IgD-negative memory B cell (primary cell): ENCODE data around the gene AHCTF1. TPM values are rescaled to one million over a fixed set of nuclear protein-coding genes. Genes with fewer than 3 reads are reported as not detected.
"Not testable (repeated sequence)": the region's sequence is repeated elsewhere in the genome, so short reads cannot be mapped to it uniquely, and the experiment has no call there.

ENCODE experiments used
- H3K27ac Mint-ChIP-seq, 3 donors: one replicate each; pipeline ENCODE4 v1.8.0; 2020 to 2022; ENCODE audit warnings: mild to moderate bottlenecking in 3 of 3, mixed read lengths in 3 of 3, moderate library complexity in 1 of 3
- H3K27me3 Mint-ChIP-seq: one replicate; pipeline ENCODE4 v1.8.0; 2021; ENCODE audit warnings: mixed read lengths
- H3K36me3 Mint-ChIP-seq: one replicate; pipeline ENCODE4 v1.8.0; 2020; ENCODE audit warnings: mild to moderate bottlenecking, mixed read lengths
- H3K4me1 Mint-ChIP-seq, 3 donors: one replicate each; pipeline ENCODE4 v1.8.0; 2020 to 2022; ENCODE audit warnings: mixed read lengths in 3 of 3, mild to moderate bottlenecking in 1 of 3
- H3K4me3 Mint-ChIP-seq, 4 donors: one replicate each; pipeline ENCODE4 v1.8.0; 2020 to 2022; ENCODE audit warnings: mild to moderate bottlenecking in 4 of 4, mixed read lengths in 4 of 4, moderate library complexity in 3 of 4
- H3K9me3 Mint-ChIP-seq, 3 donors: one replicate each; pipeline ENCODE4 v1.8.0; 2020 to 2021; ENCODE audit warnings: mixed read lengths in 3 of 3, mild to moderate bottlenecking in 1 of 3
- polyA plus RNA-seq: library from polyadenylated mRNA; unstranded; fragments of 300-500 nt; fragmentation: Illumina TruSeq; gene quantifications from one replicate; pipeline ENCODE4 v1.2.3, GENCODE V29; 2021

Gene AHCTF1
- polyA plus RNA-seq, 1 donor from 2014 or later: 16.0 TPM

DNA sequence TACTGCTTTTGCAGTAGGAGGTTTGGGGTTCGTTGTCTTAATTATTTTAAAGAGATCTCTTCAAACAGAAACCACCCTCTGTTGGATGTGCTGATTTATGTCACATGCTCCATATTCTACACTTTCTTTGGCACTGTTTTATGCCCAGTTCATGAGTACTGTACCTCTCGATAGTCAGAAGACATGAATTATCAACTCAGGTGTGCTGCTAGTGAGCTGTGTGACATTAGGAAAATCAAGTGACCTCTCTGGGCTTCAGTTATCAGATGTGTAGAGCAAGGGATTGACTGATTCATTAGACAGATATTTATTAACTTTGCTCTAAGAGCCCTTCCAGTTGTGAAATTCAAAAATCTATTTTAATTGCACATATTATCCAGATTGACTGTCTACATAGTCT lies 2.1 kb upstream of the AHCTF1 start:
- Mint-ChIP-seq H3K4me1 (peaks cover 12 to 20% (median 17%) of the 10 kb centered on the region in 3 donors), H3K27me3 (no peaks in the 10 kb centered on the region), H3K4me3 (peak overlapping the region in 2 of 4 donors; percentile 48 to 90), H3K9me3 (no peaks in the 10 kb centered on the region), H3K36me3 (peaks cover under 1% of the 10 kb centered on the region), H3K27ac (peak overlapping the region in 1 of 3 donors; percentile 62)

GRCh38 chr1:246932366-246932700 lies 585 bp upstream of the AHCTF1 start:
- Mint-ChIP-seq H3K27me3 (no peaks in the 10 kb centered on the region), H3K36me3 (peaks cover 3% of the 10 kb centered on the region), H3K27ac (peak overlapping the region; percentile 97 to 99 (median 97))

GRCh38 chr1:246930830-246931548 lies 759 bp downstream of the AHCTF1 start:
- no peaks in the 10 kb centered on the region for H3K27me3 Mint-ChIP-seq
- peaks cover 13 to 30% (median 30%) of the 10 kb centered on the region in 3 donors for H3K4me1 Mint-ChIP-seq
- peaks cover 0 to 3% (median 0%) of the 10 kb centered on the region in 3 donors for H3K9me3 Mint-ChIP-seq
- H3K36me3 Mint-ChIP-seq: peaks cover 3% of the 10 kb centered on the region
- peak overlapping the region; percentile 91 to 99 (median 95) for H3K27ac Mint-ChIP-seq
- peak overlapping the region; percentile 84 to 99 (median 92) for H3K4me3 Mint-ChIP-seq

More at GRCh38 chr1:246932366-246932700, 585 bp upstream of the AHCTF1 start:
- no peaks in the 10 kb centered on the region for H3K9me3 Mint-ChIP-seq
- H3K4me1 Mint-ChIP-seq: peaks cover 13 to 27% (median 24%) of the 10 kb centered on the region in 3 donors
- peak overlapping the region; percentile 95 to 99 (median 98) for H3K4me3 Mint-ChIP-seq

DNA sequence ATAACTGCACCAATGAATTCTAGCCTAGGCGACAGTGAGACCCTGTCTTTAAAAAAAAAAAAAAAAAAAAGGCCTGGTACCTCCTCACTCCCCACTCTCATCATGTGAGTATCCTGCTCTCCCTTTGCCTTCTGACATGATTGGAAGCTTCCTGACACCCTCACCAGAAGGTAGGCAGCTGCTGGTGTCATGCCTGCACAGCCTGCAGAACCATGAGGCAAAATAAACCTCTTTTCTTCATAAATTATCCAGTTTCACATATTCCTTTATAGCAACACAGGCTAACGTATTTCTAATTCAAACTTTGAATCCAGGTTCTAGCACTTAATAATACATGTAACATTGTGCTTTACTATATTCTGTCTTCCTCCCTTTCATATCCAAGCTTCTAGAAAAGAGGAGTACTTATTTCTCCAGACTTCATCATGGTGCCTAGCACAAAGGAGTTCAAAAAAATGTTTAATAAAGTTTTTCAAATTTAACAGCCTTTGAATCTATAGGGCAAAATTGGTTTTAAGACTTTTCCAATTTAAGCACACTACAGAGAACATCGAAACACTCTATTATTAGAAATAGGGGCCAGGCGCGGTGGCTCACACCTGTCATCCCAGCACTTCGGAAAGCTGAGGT lies 5.6 kb downstream of the AHCTF1 start:
- peak overlapping the region in 1 of 4 donors; percentile 31 for H3K4me3 Mint-ChIP-seq
- peaks cover 31 to 50% (median 45%) of the 10 kb centered on the region in 3 donors for H3K4me1 Mint-ChIP-seq
- peak overlapping the region in 1 of 3 donors; percentile 10 for H3K27ac Mint-ChIP-seq
- peaks cover 0 to 4% (median 0%) of the 10 kb centered on the region in 3 donors for H3K9me3 Mint-ChIP-seq
- H3K27me3 Mint-ChIP-seq: no peaks in the 10 kb centered on the region
- H3K36me3 Mint-ChIP-seq: peaks cover 4% of the 10 kb centered on the region

DNA sequence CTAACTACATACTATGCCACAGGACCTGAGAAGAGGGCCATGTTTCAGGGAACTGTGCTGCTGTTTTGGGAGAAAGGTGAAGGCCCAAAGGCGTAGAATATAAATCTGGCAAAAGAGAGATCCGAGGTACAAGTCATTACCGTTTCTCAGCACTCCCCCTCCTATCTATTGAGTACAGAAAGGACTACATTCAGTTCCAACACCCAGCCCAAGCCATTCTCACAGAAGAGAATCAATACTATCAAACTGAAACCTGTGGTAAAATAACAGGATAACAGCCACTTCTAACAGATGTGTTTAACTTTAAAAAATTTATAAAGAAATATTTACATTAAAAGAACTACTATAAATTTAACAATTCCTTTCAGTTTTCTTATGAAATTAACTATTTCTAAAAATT lies 7.8 kb downstream of the AHCTF1 start:
- no peaks in the 10 kb centered on the region for H3K27me3 Mint-ChIP-seq
- peaks cover 23 to 40% (median 32%) of the 10 kb centered on the region in 3 donors for H3K4me1 Mint-ChIP-seq
- H3K36me3 Mint-ChIP-seq: peaks cover 4% of the 10 kb centered on the region
- peak overlapping the region in 2 of 3 donors; percentile 6 to 71 for H3K27ac Mint-ChIP-seq
- peak overlapping the region in 2 of 4 donors; percentile 45 to 52 for H3K4me3 Mint-ChIP-seq
- H3K9me3 Mint-ChIP-seq: peaks cover 0 to 4% (median 0%) of the 10 kb centered on the region in 3 donors

DNA sequence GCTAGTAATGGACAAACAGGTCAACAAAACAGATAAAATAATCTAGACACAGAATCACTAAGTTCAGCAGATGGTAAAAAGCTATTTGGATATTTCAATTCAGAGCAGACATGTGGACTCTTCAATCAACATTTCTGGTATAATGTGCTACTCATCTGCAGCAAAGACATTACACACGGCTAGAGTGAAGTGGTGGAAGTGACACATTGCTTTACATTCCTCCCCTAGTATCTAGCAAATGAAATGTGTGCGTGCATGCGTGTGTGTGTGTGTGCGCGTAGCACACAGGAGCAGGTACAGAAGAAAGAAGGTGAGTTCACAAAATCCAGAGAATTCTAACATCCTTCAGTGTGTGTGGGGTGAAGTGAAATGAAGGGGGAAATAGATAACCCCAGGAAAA lies 8.3 kb downstream of the AHCTF1 start:
- Mint-ChIP-seq H3K27me3 (no peaks in the 10 kb centered on the region), H3K4me3 (peak overlapping the region in 2 of 4 donors; percentile 18 to 63), H3K4me1 (peaks cover 21 to 35% (median 32%) of the 10 kb centered on the region in 3 donors), H3K36me3 (peaks cover 2% of the 10 kb centered on the region), H3K27ac (peak overlapping the region in 1 of 3 donors; percentile 6), H3K9me3 (peaks cover 0 to 4% (median 0%) of the 10 kb centered on the region in 3 donors)

DNA sequence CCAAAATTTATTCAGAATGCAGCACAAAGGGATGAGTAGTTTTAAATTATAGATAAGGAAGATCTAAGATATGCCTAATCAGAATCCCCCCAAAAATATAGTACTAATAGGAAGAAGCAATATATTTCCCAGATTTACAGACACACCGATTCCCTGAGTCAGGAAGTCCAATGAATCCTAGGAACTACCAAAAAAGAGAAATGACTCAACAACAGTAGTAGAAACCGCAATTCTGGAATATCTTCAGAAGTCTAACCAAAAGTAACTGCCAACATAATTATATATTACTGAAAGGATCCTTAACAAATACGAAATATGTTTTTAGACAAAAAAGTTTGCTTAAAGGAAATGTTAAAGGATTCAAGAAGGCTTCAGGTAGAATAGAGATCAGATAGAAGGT lies 10.3 kb downstream of the AHCTF1 start:
- peaks cover 24 to 36% (median 31%) of the 10 kb centered on the region in 3 donors for H3K4me1 Mint-ChIP-seq
- no peak overlapping the region for H3K27ac Mint-ChIP-seq
- H3K9me3 Mint-ChIP-seq: peaks cover 0 to 4% (median 0%) of the 10 kb centered on the region in 3 donors
- H3K36me3 Mint-ChIP-seq: peaks cover 9% of the 10 kb centered on the region
- H3K4me3 Mint-ChIP-seq: no peak overlapping the region
- no peaks in the 10 kb centered on the region for H3K27me3 Mint-ChIP-seq

DNA sequence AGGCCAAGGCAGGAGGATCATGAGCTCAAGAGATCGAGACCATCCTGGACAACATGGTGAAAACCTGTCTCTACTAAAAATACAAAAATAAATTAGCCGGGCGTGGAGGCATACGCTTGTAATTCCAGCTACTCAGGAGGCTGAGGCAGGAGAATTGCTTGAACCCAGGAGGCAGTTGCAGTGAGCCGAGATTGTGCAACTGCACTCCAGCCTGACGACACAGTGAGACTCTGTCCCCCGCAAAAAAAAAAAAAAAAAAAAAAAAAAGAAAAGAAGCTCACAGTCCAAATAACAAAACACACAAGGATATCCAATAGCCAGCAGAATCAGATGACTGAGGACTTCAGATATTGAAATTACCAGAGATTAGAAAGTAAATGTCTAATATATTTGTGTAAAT lies 11.8 kb downstream of the AHCTF1 start:
- H3K9me3 Mint-ChIP-seq: no peaks in the 10 kb centered on the region
- no peak overlapping the region for H3K27ac Mint-ChIP-seq
- peaks cover 22 to 30% (median 22%) of the 10 kb centered on the region in 3 donors for H3K4me1 Mint-ChIP-seq
- no peaks in the 10 kb centered on the region for H3K27me3 Mint-ChIP-seq
- H3K4me3 Mint-ChIP-seq: no peak overlapping the region
- H3K36me3 Mint-ChIP-seq: peaks cover 8% of the 10 kb centered on the region

DNA sequence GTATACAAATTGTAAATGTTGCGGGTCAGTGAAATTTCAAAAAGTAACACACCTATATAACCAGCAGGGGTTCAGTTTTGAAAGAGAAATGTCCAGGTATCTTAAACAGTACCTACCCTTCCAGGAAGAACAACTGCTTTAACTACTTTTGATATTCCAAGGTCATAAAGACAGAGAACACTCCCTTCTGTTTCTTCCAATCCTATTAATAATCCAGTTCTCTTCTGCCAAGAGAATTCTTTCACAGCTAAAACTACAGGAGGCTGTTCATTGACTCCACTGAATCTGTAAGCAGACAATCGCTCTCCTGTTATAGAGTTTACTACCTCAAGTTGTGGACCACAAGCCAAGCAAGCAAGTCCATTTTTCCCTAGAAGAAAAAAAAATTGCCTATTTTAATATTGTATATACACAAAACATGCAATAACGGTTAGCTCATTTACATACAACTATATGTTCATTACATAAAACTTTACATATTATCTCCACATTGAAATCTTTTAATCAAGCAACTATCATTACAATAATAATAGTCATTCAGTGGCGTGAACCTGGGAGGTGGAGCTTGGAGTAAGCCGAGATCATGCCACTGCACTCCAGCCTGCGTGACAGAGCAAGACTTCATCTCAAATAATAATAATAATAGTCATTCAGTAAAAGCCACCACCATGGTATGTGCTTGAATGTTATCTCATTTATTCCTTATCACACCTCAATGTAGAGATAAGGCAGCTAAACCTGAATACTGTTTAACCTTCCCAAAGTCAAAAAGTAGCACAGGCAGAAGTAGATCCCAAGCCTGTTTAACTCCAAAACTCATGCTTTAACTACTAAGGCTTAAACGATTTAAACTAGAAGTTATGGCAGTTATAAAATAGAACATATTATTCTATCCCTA lies 15.5 kb downstream of the AHCTF1 start:
- peaks cover 6 to 18% (median 10%) of the 10 kb centered on the region in 3 donors for H3K4me1 Mint-ChIP-seq
- H3K4me3 Mint-ChIP-seq, H3K27me3 Mint-ChIP-seq, H3K9me3 Mint-ChIP-seq, H3K27ac Mint-ChIP-seq: not testable (repeated sequence)
- H3K36me3 Mint-ChIP-seq: peaks cover 12% of the 10 kb centered on the region

- Mint-ChIP-seq H3K36me3 (peaks cover 7% of the 10 kb centered on the region), H3K9me3 (no peaks in the 10 kb centered on the region), H3K27me3 (no peaks in the 10 kb centered on the region), H3K27ac (no peak overlapping the region), H3K4me1 (peaks cover 3 to 13% (median 6%) of the 10 kb centered on the region in 3 donors), H3K4me3 (no peak overlapping the region)
Measured at GRCh38 chr1:246907472-246907871, 24.3 kb downstream of the AHCTF1 start.

DNA sequence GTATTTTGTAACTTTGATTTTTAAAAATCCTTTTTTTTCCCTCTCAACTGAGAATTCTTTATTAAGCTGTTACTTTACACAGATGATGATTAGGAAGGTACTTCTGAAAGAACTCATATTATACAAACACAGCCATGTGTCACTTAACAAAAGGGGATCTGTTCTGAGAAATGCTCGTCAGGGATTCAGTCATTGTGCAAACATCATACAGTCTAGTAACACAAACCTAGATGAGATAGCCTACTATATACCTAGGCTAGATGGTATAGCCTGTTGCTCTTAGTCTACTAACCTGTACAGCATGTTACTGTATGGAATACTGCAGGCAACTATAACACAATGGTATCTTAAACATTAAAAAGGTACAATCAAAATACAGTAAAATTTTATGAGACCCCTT lies 24.9 kb downstream of the AHCTF1 start:
- H3K36me3 Mint-ChIP-seq: peaks cover 7% of the 10 kb centered on the region
- no peak overlapping the region for H3K27ac Mint-ChIP-seq
- no peak overlapping the region for H3K4me3 Mint-ChIP-seq
- H3K9me3 Mint-ChIP-seq: no peaks in the 10 kb centered on the region
- no peaks in the 10 kb centered on the region for H3K27me3 Mint-ChIP-seq
- H3K4me1 Mint-ChIP-seq: peaks cover 3 to 13% (median 6%) of the 10 kb centered on the region in 3 donors

DNA sequence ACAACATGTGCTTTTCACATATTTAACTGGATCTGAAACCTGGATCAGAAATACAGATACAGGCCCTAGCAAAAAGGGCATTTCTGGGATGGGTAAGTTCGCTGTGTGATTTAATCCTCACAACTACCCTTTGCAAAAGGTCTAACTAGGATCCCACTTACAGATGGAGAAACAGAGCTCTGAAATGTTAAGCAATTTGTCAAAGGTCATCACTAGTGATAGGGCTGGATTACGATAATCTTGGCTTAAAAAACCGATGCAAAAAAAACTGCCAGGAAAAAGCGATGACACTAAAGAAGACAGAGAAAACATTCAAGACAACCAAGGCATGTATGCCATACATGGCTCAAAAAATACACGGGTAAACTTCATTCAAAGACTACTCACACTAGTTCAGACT lies 29.9 kb downstream of the AHCTF1 start:
- no peak overlapping the region for H3K4me3 Mint-ChIP-seq
- H3K4me1 Mint-ChIP-seq: peaks cover 0 to 5% (median under 1%) of the 10 kb centered on the region in 3 donors
- H3K27ac Mint-ChIP-seq: peak overlapping the region in 2 of 3 donors; percentile 27 to 33
- no peaks in the 10 kb centered on the region for H3K27me3 Mint-ChIP-seq
- H3K9me3 Mint-ChIP-seq: no peaks in the 10 kb centered on the region
- peaks cover 3% of the 10 kb centered on the region for H3K36me3 Mint-ChIP-seq

DNA sequence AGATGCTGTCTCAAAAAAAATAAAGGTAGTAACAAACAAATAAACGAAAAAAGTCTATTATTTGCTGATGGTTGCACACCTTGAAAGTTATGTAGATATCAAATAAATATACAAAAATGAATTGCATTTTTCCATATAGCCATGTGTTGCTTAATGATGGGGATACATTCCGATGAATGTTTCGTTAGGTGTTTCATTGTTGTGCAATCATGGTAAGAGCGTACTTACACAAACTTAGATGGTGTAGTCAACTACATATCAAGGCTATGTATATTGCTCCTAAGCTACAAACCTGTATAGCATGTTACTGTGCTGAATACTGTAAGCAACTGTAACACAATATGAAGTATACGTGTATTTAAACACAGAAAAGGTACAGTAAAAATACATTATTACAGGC lies 34.4 kb downstream of the AHCTF1 start:
- peaks cover 9% of the 10 kb centered on the region for H3K36me3 Mint-ChIP-seq
- no peaks in the 10 kb centered on the region for H3K27me3 Mint-ChIP-seq
- H3K9me3 Mint-ChIP-seq: no peaks in the 10 kb centered on the region
- no peak overlapping the region for H3K4me3 Mint-ChIP-seq
- H3K27ac Mint-ChIP-seq: no peak overlapping the region
- peaks cover 0 to 2% (median 0%) of the 10 kb centered on the region in 3 donors for H3K4me1 Mint-ChIP-seq

GRCh38 chr1:246893191-246893939 lies 38.4 kb downstream of the AHCTF1 start:
- peaks cover 13% of the 10 kb centered on the region for H3K36me3 Mint-ChIP-seq
- H3K27me3 Mint-ChIP-seq: no peaks in the 10 kb centered on the region
- no peaks in the 10 kb centered on the region for H3K4me1 Mint-ChIP-seq
- H3K4me3 Mint-ChIP-seq: no peak overlapping the region
- H3K9me3 Mint-ChIP-seq: no peaks in the 10 kb centered on the region
- peak overlapping the region in 1 of 3 donors; percentile 59 for H3K27ac Mint-ChIP-seq
